CD14-positive monocyte (primary cell): ENCODE data around the gene AGTPBP1. TPM values are rescaled to one million over a fixed set of nuclear protein-coding genes. Genes with fewer than 3 reads are reported as not detected.

Experiments
- DNase-seq, 3 donors: peaks; one replicate each; pipeline ENCODE4 v3.0.0-alpha.2; 2011 to 2022
- H2AFZ ChIP-seq: 2 replicates; pipeline ENCODE4 v1.6.0; 2012; ENCODE audit warnings: mild to moderate bottlenecking, low read depth, low read length, inconsistent platforms; ENCODE audit not compliant: insufficient read depth, poor library complexity, severe bottlenecking
- H3K27ac ChIP-seq, 2 donors: 1 replicate in 1 of 2; 2 replicates in 1 of 2; pipeline ENCODE4 v1.5.1; 2012 to 2013; ENCODE audit warnings: low read length in 2 of 2, control low read depth in 1 of 2, inconsistent platforms in 1 of 2, low read depth in 1 of 2, mild to moderate bottlenecking in 1 of 2
- H3K27me3 ChIP-seq, 2 donors: one replicate each; pipeline versions ENCODE4 v1.6.0 to v1.6.1; 2011 to 2013; ENCODE audit warnings: low read length in 2 of 2; ENCODE audit not compliant: control insufficient read depth in 2 of 2, insufficient read depth in 2 of 2
- H3K36me3 ChIP-seq, 2 donors: replicated peaks in 1 of 2; 1 replicate in 1 of 2; 2 replicates in 1 of 2; pipeline versions ENCODE4 v1.5.1 to v1.6.1; 2012 to 2013; ENCODE audit warnings: low read length in 2 of 2, control low read depth in 1 of 2, inconsistent platforms in 1 of 2, mild to moderate bottlenecking in 1 of 2; ENCODE audit not compliant: insufficient read depth in 2 of 2, control insufficient read depth in 1 of 2
- H3K4me1 ChIP-seq, 2 donors: 1 replicate in 1 of 2; 2 replicates in 1 of 2; pipeline versions ENCODE4 v1.5.1 to v1.6.1; 2012 to 2013; ENCODE audit warnings: low read length in 2 of 2, control low read depth in 1 of 2, inconsistent platforms in 1 of 2, mild to moderate bottlenecking in 1 of 2, moderate library complexity in 1 of 2; ENCODE audit not compliant: insufficient read depth in 2 of 2, control insufficient read depth in 1 of 2
- H3K4me2 ChIP-seq: replicated peaks from 2 replicates; pipeline ENCODE3; 2012; ENCODE audit warnings: low read length, moderate library complexity, mild to moderate bottlenecking; ENCODE audit not compliant: poor library complexity, severe bottlenecking; ENCODE audit errors: extremely low read depth
- H3K4me3 ChIP-seq, 3 experiments: fragments of 200-600 bp in 1 of 3; sonication (generic) in 1 of 3; replicated peaks in 1 of 3; 1 replicate in 2 of 3; 2 replicates in 1 of 3; pipeline ENCODE4 v1.5.1; 2011 to 2013; ENCODE audit warnings: low read length in 3 of 3, mild to moderate bottlenecking in 3 of 3, control low read depth in 2 of 3, low read depth in 2 of 3, inconsistent platforms in 1 of 3, moderate library complexity in 1 of 3
- H3K79me2 ChIP-seq: 2 replicates; pipeline ENCODE4 v1.6.0; 2012; ENCODE audit warnings: mild to moderate bottlenecking, control low read depth, inconsistent platforms, low read length, moderate library complexity; ENCODE audit not compliant: insufficient read depth
- H3K9ac ChIP-seq: 2 replicates; pipeline ENCODE4 v1.6.0; 2017; ENCODE audit warnings: low read length, mild to moderate bottlenecking; ENCODE audit not compliant: insufficient read depth, poor library complexity, severe bottlenecking
- H3K9me3 ChIP-seq, 2 donors: replicated peaks in 1 of 2; 1 replicate in 1 of 2; 2 replicates in 1 of 2; pipeline versions ENCODE4 v1.5.1 to v1.6.1; 2012 to 2013; ENCODE audit warnings: low read length in 2 of 2, control low read depth in 1 of 2; ENCODE audit not compliant: control insufficient read depth in 1 of 2, insufficient read depth in 1 of 2
- H4K20me1 ChIP-seq: 2 replicates; pipeline ENCODE4 v1.6.0; 2012; ENCODE audit warnings: mild to moderate bottlenecking, low read length, control low read depth, moderate library complexity; ENCODE audit not compliant: insufficient read depth
- H3K27ac Mint-ChIP-seq, 7 donors: one replicate each; pipeline ENCODE4 v1.8.0; 2020; ENCODE audit warnings: mild to moderate bottlenecking in 7 of 7, mixed read lengths in 7 of 7, moderate library complexity in 6 of 7, inconsistent platforms in 2 of 7
- H3K27me3 Mint-ChIP-seq, 3 donors: one replicate each; pipeline ENCODE4 v1.8.0; 2021 to 2022; ENCODE audit warnings: low read depth in 3 of 3, mild to moderate bottlenecking in 3 of 3, mixed read lengths in 3 of 3, moderate library complexity in 3 of 3, inconsistent platforms in 1 of 3
- H3K36me3 Mint-ChIP-seq, 2 donors: one replicate each; pipeline ENCODE4 v1.8.0; 2020; ENCODE audit warnings: mixed read lengths in 2 of 2, inconsistent platforms in 1 of 2, mild to moderate bottlenecking in 1 of 2
- H3K4me1 Mint-ChIP-seq: one replicate; pipeline ENCODE4 v1.8.0; 2020; ENCODE audit warnings: mild to moderate bottlenecking, mixed read lengths
- H3K4me3 Mint-ChIP-seq, 2 donors: one replicate each; pipeline ENCODE4 v1.8.0; 2020; ENCODE audit warnings: mild to moderate bottlenecking in 2 of 2, mixed read lengths in 2 of 2, moderate library complexity in 1 of 2
- H3K9me3 Mint-ChIP-seq, 7 donors: one replicate each; pipeline ENCODE4 v1.8.0; 2020 to 2022; ENCODE audit warnings: mixed read lengths in 7 of 7, mild to moderate bottlenecking in 6 of 7, moderate library complexity in 6 of 7, inconsistent platforms in 2 of 7
- WGBS: methylation state at CpG from one replicate; pipeline ENCODE4 v1.1.5; 2013; ENCODE audit warnings: missing lambda C conversion rate; ENCODE audit not compliant: insufficient coverage; 5-methylcytosine and 5-hydroxymethylcytosine counted together
- intact Hi-C, 2 donors: fragments of 100-400 bp; cut with micrococcal nuclease; formaldehyde crosslinking; loops; one replicate each; pipeline versions ENCODE4 v1.15.0 to v1.15.1; 2023
- polyA plus RNA-seq, 3 donors: library from polyadenylated mRNA; depleted of rRNA in 1 of 3; unstranded in 2 of 3; stranded (reverse) in 1 of 3; fragments of 300-500 nt in 2 of 3; fragments of >200 nt in 1 of 3; fragmentation: Illumina TruSeq in 2 of 3; gene quantifications; 1 replicate in 2 of 3; 2 replicates in 1 of 3; pipeline ENCODE4 v1.2.3, GENCODE V29; 2012 to 2021
- TF ChIP-seq, protein P1 (sequence below): fragments of 200-600 bp; IDR thresholded peaks from one replicate; pipeline ENCODE4 v1.8.0; 2022; ENCODE audit warnings: antibody characterized with exemption, mild to moderate bottlenecking

The AGTPBP1 gene
- polyA plus RNA-seq, 3 donors = 55.6 to 90.3 (median 77.0) TPM

DNA sequence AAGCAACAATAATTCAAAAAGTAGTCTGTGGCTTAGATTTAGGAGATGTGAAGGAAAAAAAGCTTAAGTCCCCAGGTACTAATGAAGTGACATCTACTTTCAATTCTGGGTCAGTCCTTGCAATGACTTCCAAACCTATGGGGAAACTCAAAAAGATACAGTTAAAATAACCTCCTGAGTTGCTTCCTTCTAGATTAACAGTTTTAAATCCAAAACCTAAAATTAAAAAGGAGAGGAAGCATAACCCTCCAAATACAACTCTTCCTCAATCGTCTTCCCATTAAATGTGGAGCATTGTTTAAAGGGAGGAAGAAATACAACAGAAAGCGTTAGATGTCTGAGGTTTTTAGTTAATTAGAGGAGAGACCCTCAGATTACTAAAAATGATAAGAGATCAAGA is 75.7 kb downstream of the AGTPBP1 start:
- peaks cover 53 to 73% of the 10 kb centered on the region in 2 donors for H3K36me3 Mint-ChIP-seq
- no CpG with 5 or more reads among the region's 2 CpGs for WGBS
- Histone ChIP-seq H2AFZ (no peak overlapping the region), H3K79me2 (peaks cover 16% of the 10 kb centered on the region), H4K20me1 (peaks cover 65% of the 10 kb centered on the region), H3K27me3 (no peaks in the 10 kb centered on the region), H3K9ac (no peak overlapping the region), H3K27ac (no peak overlapping the region), H3K4me1 (peaks cover 9 to 10% of the 10 kb centered on the region in 2 donors), H3K36me3 (peaks cover 58 to 87% of the 10 kb centered on the region in 2 donors), H3K4me2 (no peak overlapping the region), H3K9me3 (no peaks in the 10 kb centered on the region), H3K4me3 (no peak overlapping the region)
- no peak for DNase-seq
- H3K27ac Mint-ChIP-seq = peak overlapping the region in 1 of 7 donors; percentile 12
- H3K9me3 Mint-ChIP-seq = no peaks in the 10 kb centered on the region
- peaks cover 16% of the 10 kb centered on the region for H3K4me1 Mint-ChIP-seq
- H3K4me3 Mint-ChIP-seq = no peak overlapping the region
- H3K27me3 Mint-ChIP-seq = no peaks in the 10 kb centered on the region
- TF ChIP-seq, protein P1, sequence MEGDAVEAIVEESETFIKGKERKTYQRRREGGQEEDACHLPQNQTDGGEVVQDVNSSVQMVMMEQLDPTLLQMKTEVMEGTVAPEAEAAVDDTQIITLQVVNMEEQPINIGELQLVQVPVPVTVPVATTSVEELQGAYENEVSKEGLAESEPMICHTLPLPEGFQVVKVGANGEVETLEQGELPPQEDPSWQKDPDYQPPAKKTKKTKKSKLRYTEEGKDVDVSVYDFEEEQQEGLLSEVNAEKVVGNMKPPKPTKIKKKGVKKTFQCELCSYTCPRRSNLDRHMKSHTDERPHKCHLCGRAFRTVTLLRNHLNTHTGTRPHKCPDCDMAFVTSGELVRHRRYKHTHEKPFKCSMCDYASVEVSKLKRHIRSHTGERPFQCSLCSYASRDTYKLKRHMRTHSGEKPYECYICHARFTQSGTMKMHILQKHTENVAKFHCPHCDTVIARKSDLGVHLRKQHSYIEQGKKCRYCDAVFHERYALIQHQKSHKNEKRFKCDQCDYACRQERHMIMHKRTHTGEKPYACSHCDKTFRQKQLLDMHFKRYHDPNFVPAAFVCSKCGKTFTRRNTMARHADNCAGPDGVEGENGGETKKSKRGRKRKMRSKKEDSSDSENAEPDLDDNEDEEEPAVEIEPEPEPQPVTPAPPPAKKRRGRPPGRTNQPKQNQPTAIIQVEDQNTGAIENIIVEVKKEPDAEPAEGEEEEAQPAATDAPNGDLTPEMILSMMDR = no peak
- intact Hi-C loops = no loop called here

- intact Hi-C loops = no loop called here
- peaks cover 10% of the 10 kb centered on the region for H3K79me2 ChIP-seq
- H3K4me2 ChIP-seq = no peak overlapping the region
- H2AFZ ChIP-seq = no peak overlapping the region
- Mint-ChIP-seq H3K27me3 (no peaks in the 10 kb centered on the region), H3K4me3 (no peak overlapping the region), H3K9me3 (no peaks in the 10 kb centered on the region), H3K4me1 (peaks cover 16% of the 10 kb centered on the region), H3K27ac (peak overlapping the region; percentile 52 to 93 (median 85)), H3K36me3 (peaks cover 34 to 49% of the 10 kb centered on the region in 2 donors)
- no peaks in the 10 kb centered on the region for H3K27me3 ChIP-seq
- no CpG with 5 or more reads among the region's 1 CpG for WGBS
- H3K9ac ChIP-seq = no peak overlapping the region
- H3K36me3 ChIP-seq = peaks cover 42 to 74% of the 10 kb centered on the region in 2 donors
- H4K20me1 ChIP-seq = peaks cover 50% of the 10 kb centered on the region
- H3K4me1 ChIP-seq = peaks cover 9 to 10% of the 10 kb centered on the region in 2 donors
- no peaks in the 10 kb centered on the region for H3K9me3 ChIP-seq
- no peak overlapping the region for H3K4me3 ChIP-seq
- TF ChIP-seq, protein P1 = no peak
- DNase-seq = peak in 2 of 3 donors; percentile 33 to 38
- peak overlapping the region in 1 of 2 donors; percentile 77 for H3K27ac ChIP-seq
Observed at GRCh38 chr9:85662573-85662972, 79.2 kb downstream of the AGTPBP1 start.
